ENCODE data around the gene COMMD9.

- TF ChIP-seq CTCF (conservative IDR thresholded peaks at IDR 0.05; ENCODE audit: low read depth, low read length) (no peak), POLR2A (IDR thresholded peaks at IDR 0.05; ENCODE audit: low read depth, low read length) (no peak), CEBPB (IDR thresholded peaks at IDR 0.05; ENCODE audit: low read depth, low read length) (no peak), NFE2L2 (IDR thresholded peaks at IDR 0.05; ENCODE audit: low read depth, low read length) (no peak), FOS (IDR thresholded peaks at IDR 0.05; ENCODE audit: low read depth, low read length) (peak; percentile 57), BHLHE40 (IDR thresholded peaks at IDR 0.05; ENCODE audit: low read depth, low read length) (peak; percentile 70)
Observed at GRCh38 chr11:36257351-36257750, 31.9 kb downstream of the COMMD9 start.
